ENCODE results near the gene SLFN12L. TPM values are rescaled to one million over a fixed set of nuclear protein-coding genes. Genes with fewer than 3 reads are reported as not detected.

SLFN12L gene
- total and polyA plus RNA-seq, 2 donors (not counting 1 experiment from before 2014, with no cell fraction given) = 0.43 to 3.8 TPM

DNA sequence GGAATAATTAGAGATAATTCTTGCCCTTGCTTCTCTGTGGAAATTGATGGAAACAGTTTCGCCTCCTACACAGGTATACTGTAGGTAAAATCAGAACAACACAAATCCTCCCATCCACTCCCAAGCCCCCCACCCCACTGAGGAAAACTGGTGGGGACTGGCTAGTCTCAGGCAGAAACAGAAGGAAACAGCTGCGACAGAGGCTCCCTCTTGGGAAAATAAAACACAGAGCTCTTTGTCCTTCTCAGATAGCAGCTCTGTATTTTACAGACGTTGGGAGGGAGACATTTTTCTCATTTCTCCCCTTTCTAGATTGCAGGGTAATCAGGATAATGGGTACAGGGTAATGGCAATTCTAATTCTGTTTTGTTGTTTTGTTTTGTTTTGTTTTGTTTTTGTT lies 90.0 kb downstream of the SLFN12L start:
- intact Hi-C loops (cut with micrococcal nuclease) = loop anchor here (5.0 kb wide), 3 partner anchors 75 to 205 kb away; partner anchors contain the start of genes SLFN11 and SLFN5
- DNase-seq (peak; percentile 16), ATAC-seq (ENCODE audit: low read depth) (no peak)
- no peaks in the 10 kb centered on the region for H3K27me3 Mint-ChIP-seq
- H3K36me3 ChIP-seq (replicated peaks in 1 of 2; ENCODE audit: control extremely low read depth in 1 of 2, control insufficient read depth in 1 of 2, extremely low read depth in 1 of 2, insufficient read depth in 2 of 2, low read length in 1 of 2) = no peaks in the 10 kb centered on the region
- no CpG with 5 or more reads among the region's 3 CpGs for WGBS (ENCODE audit: insufficient coverage)
- H3K4me1 ChIP-seq (ENCODE audit: control insufficient read depth in 2 of 2, insufficient read depth in 2 of 2, low read length in 2 of 2) = peaks cover 14 to 26% of the 10 kb centered on the region in 2 donors
- peak overlapping the region; percentile 93 for H3K4me3 Mint-ChIP-seq
- peaks cover 25% of the 10 kb centered on the region for H3K4me1 Mint-ChIP-seq
- H3K4me3 ChIP-seq (ENCODE audit: control extremely low read depth in 1 of 5, extremely low read depth in 1 of 5, insufficient read depth in 1 of 5, low read depth in 2 of 5, low read length in 4 of 5) = peak overlapping the region in 4 of 5 experiments; percentile 82 to 90 (median 84)
- no peaks in the 10 kb centered on the region for H3K9me3 ChIP-seq (ENCODE audit: control extremely low read depth in 1 of 3, control insufficient read depth in 2 of 3, insufficient read depth in 1 of 3, low read length in 2 of 3)
- H2AFZ ChIP-seq (ENCODE audit: insufficient read depth, low read depth, low read length, poor library complexity, severe bottlenecking) = peak overlapping the region; percentile 96
- peak overlapping the region; percentile 38 for H3K27ac Mint-ChIP-seq
- H3K79me2 ChIP-seq (ENCODE audit: control insufficient read depth, insufficient read depth, low read length) = no peaks in the 10 kb centered on the region
- peak overlapping the region; percentile 86 for H3K9ac ChIP-seq (ENCODE audit: low read length)
- no peaks in the 10 kb centered on the region for H3K9me3 Mint-ChIP-seq (ENCODE audit: insufficient read depth)
- POLR2A ChIA-PET = interaction anchor here (0.7 to 2.1 kb wide), 3 partner anchors 13 to 40 kb away, joined by 3 to 11 read pairs (median 3); partner anchors contain the start of gene SLFN12
- no peak for TF ChIP-seq EZH2 (IDR thresholded peaks at IDR 0.05; ENCODE audit: borderline replicate concordance, insufficient read depth, low read depth, low read length, poor library complexity, severe bottlenecking)
- TF ChIP-seq, protein P1, sequence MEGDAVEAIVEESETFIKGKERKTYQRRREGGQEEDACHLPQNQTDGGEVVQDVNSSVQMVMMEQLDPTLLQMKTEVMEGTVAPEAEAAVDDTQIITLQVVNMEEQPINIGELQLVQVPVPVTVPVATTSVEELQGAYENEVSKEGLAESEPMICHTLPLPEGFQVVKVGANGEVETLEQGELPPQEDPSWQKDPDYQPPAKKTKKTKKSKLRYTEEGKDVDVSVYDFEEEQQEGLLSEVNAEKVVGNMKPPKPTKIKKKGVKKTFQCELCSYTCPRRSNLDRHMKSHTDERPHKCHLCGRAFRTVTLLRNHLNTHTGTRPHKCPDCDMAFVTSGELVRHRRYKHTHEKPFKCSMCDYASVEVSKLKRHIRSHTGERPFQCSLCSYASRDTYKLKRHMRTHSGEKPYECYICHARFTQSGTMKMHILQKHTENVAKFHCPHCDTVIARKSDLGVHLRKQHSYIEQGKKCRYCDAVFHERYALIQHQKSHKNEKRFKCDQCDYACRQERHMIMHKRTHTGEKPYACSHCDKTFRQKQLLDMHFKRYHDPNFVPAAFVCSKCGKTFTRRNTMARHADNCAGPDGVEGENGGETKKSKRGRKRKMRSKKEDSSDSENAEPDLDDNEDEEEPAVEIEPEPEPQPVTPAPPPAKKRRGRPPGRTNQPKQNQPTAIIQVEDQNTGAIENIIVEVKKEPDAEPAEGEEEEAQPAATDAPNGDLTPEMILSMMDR (IDR thresholded peaks at IDR 0.05) = no peak
- H3K27me3 ChIP-seq (replicated peaks in 1 of 4; ENCODE audit: control extremely low read depth in 1 of 4, control insufficient read depth in 3 of 4, insufficient read depth in 4 of 4, low read length in 3 of 4) = no peaks in the 10 kb centered on the region
- H3K27ac ChIP-seq (ENCODE audit: low read length in 2 of 2) = peak overlapping the region in 1 of 2 donors; percentile 79
- peak overlapping the region; percentile 95 for H3K4me2 ChIP-seq (replicated peaks; ENCODE audit: low read depth, low read length, poor library complexity, severe bottlenecking)
- CTCF ChIA-PET = interaction anchor here (1.1 to 2.7 kb wide), 6 partner anchors 14 to 136 kb away, joined by 3 to 20 read pairs (median 8); no protein-coding TSS in a partner anchor
- H4K20me1 ChIP-seq (ENCODE audit: control insufficient read depth, insufficient read depth, low read length, poor library complexity, severe bottlenecking) = no peaks in the 10 kb centered on the region

DNA sequence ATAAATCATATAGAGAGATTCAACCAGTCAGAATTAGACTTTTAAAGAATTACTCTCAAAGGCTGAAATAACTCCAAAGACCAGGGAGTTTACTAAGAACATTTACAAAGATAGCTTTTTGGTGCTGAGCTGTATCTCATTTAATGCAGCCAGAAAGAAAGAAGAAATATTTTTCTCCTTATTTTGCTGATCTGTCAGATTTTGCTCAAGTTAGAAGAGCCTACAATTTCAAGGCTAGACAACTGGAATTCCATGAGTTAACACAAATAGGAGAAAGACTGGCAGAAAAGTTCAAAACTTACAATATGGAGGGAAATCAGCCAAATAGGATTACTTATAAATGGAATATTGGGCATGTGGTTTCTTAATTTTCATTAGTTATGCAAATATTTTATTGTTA lies 99.0 kb downstream of the SLFN12L start:
- H3K9ac ChIP-seq (ENCODE audit: low read length) = no peak overlapping the region
- ATAC-seq (ENCODE audit: low read depth) (no peak), DNase-seq (no peak)
- Mint-ChIP-seq H3K27me3 (no peaks in the 10 kb centered on the region), H3K9me3 (ENCODE audit: insufficient read depth) (no peaks in the 10 kb centered on the region), H3K4me3 (no peak overlapping the region), H3K4me1 (peaks cover 3% of the 10 kb centered on the region), H3K27ac (no peak overlapping the region)
- H3K4me2 ChIP-seq (replicated peaks; ENCODE audit: low read depth, low read length, poor library complexity, severe bottlenecking) = no peak overlapping the region
- ChIA-PET CTCF (no interaction called here), POLR2A (no interaction called here)
- H4K20me1 ChIP-seq (ENCODE audit: control insufficient read depth, insufficient read depth, low read length, poor library complexity, severe bottlenecking) = no peaks in the 10 kb centered on the region
- no peaks in the 10 kb centered on the region for H3K27me3 ChIP-seq (replicated peaks in 1 of 4; ENCODE audit: control extremely low read depth in 1 of 4, control insufficient read depth in 3 of 4, insufficient read depth in 4 of 4, low read length in 3 of 4)
- no peak overlapping the region for H3K4me3 ChIP-seq (ENCODE audit: control extremely low read depth in 1 of 5, extremely low read depth in 1 of 5, insufficient read depth in 1 of 5, low read depth in 2 of 5, low read length in 4 of 5)
- H3K79me2 ChIP-seq (ENCODE audit: control insufficient read depth, insufficient read depth, low read length) = no peaks in the 10 kb centered on the region
- no peak overlapping the region for H3K27ac ChIP-seq (ENCODE audit: low read length in 2 of 2)
- intact Hi-C loops (cut with micrococcal nuclease) = no loop called here
- no peaks in the 10 kb centered on the region for H3K36me3 ChIP-seq (replicated peaks in 1 of 2; ENCODE audit: control extremely low read depth in 1 of 2, control insufficient read depth in 1 of 2, extremely low read depth in 1 of 2, insufficient read depth in 2 of 2, low read length in 1 of 2)
- H3K4me1 ChIP-seq (ENCODE audit: control insufficient read depth in 2 of 2, insufficient read depth in 2 of 2, low read length in 2 of 2) = peaks cover under 1 to 3% of the 10 kb centered on the region in 2 donors
- H2AFZ ChIP-seq (ENCODE audit: insufficient read depth, low read depth, low read length, poor library complexity, severe bottlenecking) = no peak overlapping the region
- TF ChIP-seq, protein P1 (IDR thresholded peaks at IDR 0.05) = no peak
- TF ChIP-seq EZH2 (IDR thresholded peaks at IDR 0.05; ENCODE audit: borderline replicate concordance, insufficient read depth, low read depth, low read length, poor library complexity, severe bottlenecking) = no peak
- H3K9me3 ChIP-seq (ENCODE audit: control extremely low read depth in 1 of 3, control insufficient read depth in 2 of 3, insufficient read depth in 1 of 3, low read length in 2 of 3) = no peaks in the 10 kb centered on the region

Measured in B cell (primary cell).